Activated CD8-positive, alpha-beta T cell treated with anti-CD3 and anti-CD28 coated beads for 36 hours (primary cell): ENCODE measurements around the gene MACROD2. TPM values are rescaled to one million over a fixed set of nuclear protein-coding genes. Genes with fewer than 3 reads are reported as not detected.

ENCODE experiments used
- ATAC-seq: fragments of 200-7000 bp; cut with Tn5 transposase; one replicate; pipeline ENCODE4 v1.10.0; 2021; ENCODE audit warnings: mild to moderate bottlenecking, moderate library complexity
- CTCF ChIA-PET: fragments of 350-600 bp; sonication (Branson Sonifier 250); formaldehyde crosslinking; loops from one replicate; lab custom pipeline; 2021; ENCODE audit warnings: antibody characterized with exemption; lab: Charles Lee
- POLR2A ChIA-PET: fragments of 350-600 bp; sonication (Branson Sonifier 250); formaldehyde crosslinking; loops from one replicate; lab custom pipeline; 2021; ENCODE audit warnings: antibody characterized with exemption; lab: Charles Lee
- DNase-seq: peaks from one replicate; pipeline ENCODE4 v3.0.0-alpha.2; 2020
- H3K27ac Mint-ChIP-seq: one replicate; pipeline ENCODE4 v1.8.0; 2021; ENCODE audit warnings: mild to moderate bottlenecking, mixed read lengths
- H3K27me3 Mint-ChIP-seq: one replicate; pipeline ENCODE4 v1.8.0; 2021; ENCODE audit warnings: mixed read lengths
- H3K36me3 Mint-ChIP-seq: one replicate; pipeline ENCODE4 v1.8.0; 2021; ENCODE audit warnings: low read depth, mixed read lengths
- H3K4me1 Mint-ChIP-seq: one replicate; pipeline ENCODE4 v1.8.0; 2021; ENCODE audit warnings: low read depth, mixed read lengths
- H3K4me3 Mint-ChIP-seq: one replicate; pipeline ENCODE4 v1.8.0; 2021; ENCODE audit warnings: mild to moderate bottlenecking, moderate library complexity, mixed read lengths
- H3K9me3 Mint-ChIP-seq: one replicate; pipeline ENCODE4 v1.8.0; 2021; ENCODE audit warnings: mixed read lengths
- CTCF ChIP-seq: fragments of 200-600 bp; IDR thresholded peaks from one replicate; pipeline ENCODE4 v1.8.0; 2022; ENCODE audit warnings: antibody characterized with exemption, mild to moderate bottlenecking
- intact Hi-C: fragments of 100-400 bp; cut with micrococcal nuclease; formaldehyde crosslinking; loops from one replicate; pipeline ENCODE4 v1.10.0; 2022
- total RNA-seq, 2 experiments: library from RNA; stranded (reverse); gene quantifications; one replicate each; pipeline ENCODE4 v1.2.3, GENCODE V29; 2021

MACROD2 gene
- total RNA-seq, 2 experiments from 2014 or later, result not detected

DNA sequence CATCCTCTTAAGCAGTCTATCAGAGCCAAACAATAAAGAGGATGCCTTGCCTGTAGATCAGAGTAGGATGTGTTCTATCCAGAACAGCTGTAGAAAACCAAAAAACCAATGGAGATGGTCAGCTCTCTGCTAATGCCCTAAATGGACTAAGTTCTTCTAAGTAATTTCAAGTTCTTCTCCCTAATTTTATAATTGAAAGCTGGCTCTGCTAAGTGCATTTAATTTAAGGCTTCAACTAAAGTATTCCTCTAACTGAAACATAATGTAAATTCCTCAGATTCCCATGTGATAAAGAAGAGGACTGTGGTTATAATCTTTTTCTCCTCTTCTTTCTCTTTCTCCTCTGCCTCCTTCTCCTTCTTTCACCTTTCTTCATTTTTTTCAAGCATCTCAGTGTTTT, 1868.4 kb downstream of the MACROD2 start:
- ChIA-PET CTCF (no interaction called here), POLR2A (no interaction called here)
- TF ChIP-seq CTCF, result no peak
- DNase-seq (no peak), ATAC-seq (no peak)
- no peaks in the 10 kb centered on the region for H3K36me3 Mint-ChIP-seq
- intact Hi-C loops, result no loop called here
- H3K27me3 Mint-ChIP-seq, result no peaks in the 10 kb centered on the region
- no peak overlapping the region for H3K4me3 Mint-ChIP-seq
- H3K27ac Mint-ChIP-seq, result no peak overlapping the region
- H3K9me3 Mint-ChIP-seq, result peaks cover 2% of the 10 kb centered on the region
- H3K4me1 Mint-ChIP-seq, result no peaks in the 10 kb centered on the region

DNA sequence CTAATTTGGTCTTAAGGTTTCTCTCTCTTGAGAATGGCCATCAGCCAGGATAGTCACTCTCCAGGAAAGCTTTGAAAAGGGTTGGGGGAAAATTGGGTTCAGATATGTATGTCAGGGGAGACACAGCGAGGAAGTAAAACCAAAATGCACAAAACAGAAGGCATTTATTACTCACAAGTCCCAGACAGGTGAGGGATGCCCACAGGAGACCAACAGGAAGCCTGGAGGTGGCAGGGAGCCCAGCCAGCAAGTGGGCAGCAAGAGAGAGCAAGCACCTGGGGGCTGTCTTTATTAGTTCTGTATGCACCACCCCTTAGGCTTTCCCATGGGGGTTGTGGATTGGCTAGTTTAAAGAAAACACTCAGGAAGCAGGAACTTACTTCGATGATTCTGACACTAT, 1870.2 kb downstream of the MACROD2 start:
- no peaks in the 10 kb centered on the region for H3K4me1 Mint-ChIP-seq
- CTCF ChIA-PET, result no interaction called here
- no peak for ATAC-seq
- no peak for DNase-seq
- POLR2A ChIA-PET, result no interaction called here
- H3K36me3 Mint-ChIP-seq, result no peaks in the 10 kb centered on the region
- no peak overlapping the region for H3K4me3 Mint-ChIP-seq
- no peak for TF ChIP-seq CTCF
- H3K27ac Mint-ChIP-seq, result no peak overlapping the region
- peaks cover 2% of the 10 kb centered on the region for H3K9me3 Mint-ChIP-seq
- intact Hi-C loops, result no loop called here
- no peaks in the 10 kb centered on the region for H3K27me3 Mint-ChIP-seq

DNA sequence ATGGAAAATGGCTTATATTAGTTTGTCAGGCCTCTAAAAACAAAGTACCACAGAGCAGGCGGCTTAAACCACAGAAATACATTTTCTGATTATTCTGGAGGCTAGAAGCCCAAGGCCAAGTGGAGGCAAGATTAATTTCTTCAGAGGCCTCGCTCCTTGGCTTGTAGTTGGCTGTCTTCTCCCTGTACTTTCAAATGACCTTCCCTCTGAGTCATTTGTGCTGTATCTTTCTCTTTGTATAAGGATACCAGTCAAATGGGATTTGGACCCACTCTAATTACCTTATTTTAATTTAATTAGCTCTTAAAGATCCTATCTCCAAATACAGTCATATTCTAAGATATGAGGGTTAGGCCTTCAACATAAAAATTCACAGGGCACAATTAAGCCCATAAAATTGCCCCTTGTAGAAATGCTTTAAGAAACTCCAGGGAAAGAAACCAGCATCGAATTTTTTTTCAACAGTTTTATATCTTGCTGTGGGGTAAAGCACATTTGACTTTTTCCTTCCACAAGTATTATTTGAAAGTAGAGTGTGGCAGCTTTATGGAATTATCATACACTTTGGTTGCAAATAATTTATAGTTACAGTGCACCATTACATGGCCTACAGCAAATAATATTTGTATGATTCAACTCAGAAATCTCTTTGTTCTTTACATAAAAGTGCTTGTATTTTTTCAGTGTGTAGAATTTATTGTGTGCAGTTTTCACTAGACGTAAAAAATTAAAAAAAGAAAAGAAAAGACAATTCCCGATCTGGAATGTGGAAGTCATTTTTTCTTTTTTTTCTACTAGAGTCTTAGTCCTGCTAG, 1871.8 kb downstream of the MACROD2 start:
- Mint-ChIP-seq H3K4me1 (no peaks in the 10 kb centered on the region), H3K27ac (no peak overlapping the region), H3K4me3 (no peak overlapping the region), H3K27me3 (no peaks in the 10 kb centered on the region), H3K9me3 (peaks cover 2% of the 10 kb centered on the region), H3K36me3 (no peaks in the 10 kb centered on the region)
- ChIA-PET POLR2A (no interaction called here), CTCF (no interaction called here)
- no peak for DNase-seq
- no peak for TF ChIP-seq CTCF
- intact Hi-C loops, result no loop called here
- no peak for ATAC-seq

DNA sequence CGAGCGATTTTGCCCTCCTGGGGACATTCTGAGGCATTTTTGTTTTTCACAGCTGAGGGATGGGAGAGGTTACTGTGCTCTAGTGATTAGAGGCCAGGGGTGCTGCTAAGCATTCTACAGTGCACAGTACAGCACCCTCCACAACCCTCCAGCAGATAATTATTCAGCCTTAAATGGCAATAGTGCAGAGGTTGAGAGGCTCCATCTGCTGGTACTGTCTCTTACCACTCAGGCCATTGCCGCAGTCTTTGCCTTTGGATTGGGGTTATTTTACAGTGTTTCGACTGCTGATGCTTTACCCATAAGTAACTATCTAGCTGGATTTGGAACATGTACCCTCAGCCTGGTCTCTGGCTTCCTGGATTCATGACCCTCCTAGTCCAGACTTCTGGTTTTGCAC, 1872.6 kb downstream of the MACROD2 start:
- DNase-seq (no peak), ATAC-seq (no peak)
- no peak for TF ChIP-seq CTCF
- Mint-ChIP-seq H3K9me3 (peaks cover 2% of the 10 kb centered on the region), H3K27ac (no peak overlapping the region), H3K36me3 (no peaks in the 10 kb centered on the region), H3K4me1 (no peaks in the 10 kb centered on the region), H3K4me3 (no peak overlapping the region), H3K27me3 (no peaks in the 10 kb centered on the region)
- ChIA-PET CTCF (no interaction called here), POLR2A (no interaction called here)
- intact Hi-C loops, result no loop called here

GRCh38 chr20:15875446-15875845, 1880.1 kb downstream of the MACROD2 start:
- Mint-ChIP-seq H3K27me3 (no peaks in the 10 kb centered on the region), H3K36me3 (no peaks in the 10 kb centered on the region), H3K4me3 (no peak overlapping the region), H3K9me3 (no peaks in the 10 kb centered on the region), H3K27ac (no peak overlapping the region), H3K4me1 (no peaks in the 10 kb centered on the region)
- CTCF ChIA-PET, result no interaction called here
- no peak for TF ChIP-seq CTCF
- no peak for ATAC-seq
- DNase-seq, result no peak
- POLR2A ChIA-PET, result no interaction called here
- intact Hi-C loops, result no loop called here
